Activated T-cell treated with anti-CD3 and anti-CD28 coated beads, Interleukin-2, amount 50 U/mL, for 1 hour (primary cell): ENCODE data around the gene DTD1.

Source experiments
- DNase-seq: peaks from one replicate; pipeline ENCODE4 v3.0.0-alpha.2; 2020

Gene DTD1

GRCh38 chr20:18715564-18715963 is 127.7 kb downstream of the DTD1 start:
- DNase-seq = no peak

GRCh38 chr20:18717062-18717461 is 129.2 kb downstream of the DTD1 start:
- DNase-seq = no peak

DNA sequence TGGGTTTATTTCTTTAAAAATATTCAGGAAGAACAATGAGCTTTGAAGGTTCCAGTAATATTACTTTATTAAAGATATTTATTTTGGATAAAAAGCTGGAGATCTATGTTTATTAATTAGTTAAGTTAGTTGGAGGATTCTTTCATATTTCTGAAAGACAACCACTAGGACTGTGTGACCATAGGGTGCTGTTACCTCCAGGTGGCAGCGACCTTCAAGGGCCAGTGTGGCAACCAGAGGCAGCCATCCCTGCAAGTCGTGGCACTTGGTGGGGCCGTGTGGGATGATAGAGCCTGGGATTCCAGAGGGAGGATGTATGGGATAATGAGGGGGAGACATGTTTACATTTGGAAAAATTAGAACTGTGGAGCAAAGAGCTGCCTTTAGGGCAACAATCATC is 130.3 kb downstream of the DTD1 start:
- no peak for DNase-seq

DNA sequence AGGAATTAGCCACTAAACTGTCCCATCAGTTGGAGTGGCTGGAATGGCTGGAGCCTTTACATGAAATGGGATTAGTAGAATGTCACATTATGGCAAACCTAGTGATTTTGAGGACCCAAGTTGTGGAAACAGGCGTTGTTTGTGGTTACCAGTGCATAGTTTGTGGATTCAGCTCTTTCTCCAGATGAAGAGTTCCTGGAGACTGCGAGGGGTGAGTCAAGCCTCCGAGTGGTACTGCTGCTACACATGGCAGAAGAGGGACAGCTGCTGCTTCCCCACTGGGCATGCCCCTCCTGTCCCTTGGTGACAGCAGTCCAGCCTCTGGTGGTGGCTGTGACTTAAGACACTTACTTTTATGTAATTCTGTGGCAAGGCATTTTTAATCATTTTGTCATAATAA is 131.6 kb downstream of the DTD1 start:
- no peak for DNase-seq

DNA sequence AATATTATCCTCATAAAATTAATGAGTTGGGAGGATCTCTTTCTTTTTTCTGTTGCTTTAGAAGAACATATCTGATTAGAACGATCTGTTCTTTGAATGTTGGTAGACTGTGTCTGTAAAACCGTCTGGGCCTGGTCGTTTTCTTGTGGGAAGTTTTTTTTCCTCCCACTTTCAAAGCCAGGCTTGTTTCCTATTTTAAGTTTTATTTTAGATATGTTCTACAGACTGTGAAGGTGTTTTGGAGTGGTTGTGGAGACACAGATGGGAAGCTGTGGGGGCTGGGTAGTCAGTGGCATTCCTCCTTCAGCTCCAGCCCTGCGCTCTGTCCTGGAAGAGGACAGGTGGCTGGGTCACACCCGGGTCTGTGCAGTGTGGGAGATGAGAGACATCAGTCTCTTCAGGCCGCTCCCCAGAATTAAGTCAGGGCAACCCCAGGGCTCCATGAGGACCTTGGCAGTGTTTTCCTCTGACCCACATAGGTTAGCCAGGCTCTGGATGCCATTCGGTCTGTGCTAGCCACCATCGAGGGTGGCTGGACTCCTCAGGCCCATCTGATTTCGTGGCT is 133.8 kb downstream of the DTD1 start:
- DNase-seq = no peak

- no peak for DNase-seq
These were observed 134.5 kb downstream of the DTD1 start for GRCh38 chr20:18722371-18722770.

- DNase-seq = no peak
These were observed 136.2 kb downstream of the DTD1 start for GRCh38 chr20:18724077-18724476.

GRCh38 chr20:18724788-18725464 is 137.1 kb downstream of the DTD1 start:
- DNase-seq = no peak

GRCh38 chr20:18727032-18727508 is 139.2 kb downstream of the DTD1 start:
- no peak for DNase-seq

GRCh38 chr20:18728165-18728869 is 140.5 kb downstream of the DTD1 start:
- DNase-seq = no peak

DNA sequence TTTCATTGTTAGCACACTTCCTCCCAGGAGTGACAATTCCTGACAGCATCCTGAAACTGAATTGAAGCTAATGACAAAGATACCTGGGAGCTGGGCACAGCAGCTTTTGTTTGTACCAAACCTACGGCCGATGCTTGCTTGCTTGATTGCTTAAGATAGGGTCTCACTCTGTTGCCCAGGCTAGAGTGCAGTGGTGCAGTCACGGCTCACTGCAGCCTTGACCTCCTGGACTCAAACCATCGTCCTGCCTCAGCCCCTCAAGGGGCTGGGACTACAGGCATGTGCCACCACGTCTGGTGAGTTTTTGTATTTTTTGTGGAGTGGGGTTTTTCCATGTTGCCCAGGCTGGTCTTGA is 141.0 kb downstream of the DTD1 start:
- no peak for DNase-seq

DNA sequence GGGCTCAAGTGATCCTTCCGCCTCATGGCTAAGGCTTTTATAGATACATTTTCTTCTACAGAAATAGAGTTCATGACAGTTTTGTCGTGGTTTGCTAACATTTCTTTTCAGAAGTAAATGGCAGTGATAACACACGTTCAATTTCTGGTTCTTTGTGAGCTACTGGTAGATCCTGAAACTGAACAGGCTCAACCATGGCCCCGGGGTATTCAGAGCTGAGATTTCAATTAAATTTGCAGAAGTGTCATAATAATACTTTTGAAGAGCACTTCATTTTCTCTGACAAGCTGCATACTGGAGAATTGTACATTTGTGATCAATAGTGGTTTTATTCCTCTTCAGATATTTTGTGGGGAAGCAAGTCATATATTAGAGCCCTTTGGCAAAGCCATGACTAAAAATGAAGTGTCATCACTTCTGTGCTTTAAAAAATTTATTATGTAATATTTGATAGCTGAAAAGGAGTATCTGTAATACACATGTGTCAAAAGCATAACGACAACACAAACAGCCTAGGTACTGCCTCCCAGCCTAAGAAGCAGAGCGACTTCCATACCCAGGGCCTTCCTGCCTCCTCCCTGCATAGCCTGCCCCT is 141.5 kb downstream of the DTD1 start:
- DNase-seq = no peak

- no peak for DNase-seq
These were observed 144.1 kb downstream of the DTD1 start for GRCh38 chr20:18731940-18732339.

GRCh38 chr20:18734525-18735189 is 146.8 kb downstream of the DTD1 start:
- no peak for DNase-seq

DNA sequence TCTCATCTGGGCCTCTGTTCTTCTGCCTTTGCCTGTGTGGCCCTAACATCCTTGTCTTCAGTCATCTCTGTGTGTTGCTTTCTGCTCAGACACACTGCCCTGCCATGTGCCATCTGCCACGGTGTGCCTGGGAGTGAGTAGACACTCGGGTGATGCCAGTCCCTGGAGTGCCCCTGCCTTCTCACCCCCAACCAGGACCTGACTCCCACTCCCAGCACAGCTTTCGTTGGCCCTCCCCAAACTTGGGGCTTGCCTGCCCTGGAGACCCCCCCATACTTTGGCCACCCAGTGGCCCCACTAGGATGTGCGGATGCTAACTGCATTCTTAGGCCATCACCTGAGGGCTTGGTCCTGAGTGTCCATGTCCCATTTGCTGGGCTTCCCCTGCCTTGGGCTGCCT is 149.3 kb downstream of the DTD1 start:
- DNase-seq = no peak

DNA sequence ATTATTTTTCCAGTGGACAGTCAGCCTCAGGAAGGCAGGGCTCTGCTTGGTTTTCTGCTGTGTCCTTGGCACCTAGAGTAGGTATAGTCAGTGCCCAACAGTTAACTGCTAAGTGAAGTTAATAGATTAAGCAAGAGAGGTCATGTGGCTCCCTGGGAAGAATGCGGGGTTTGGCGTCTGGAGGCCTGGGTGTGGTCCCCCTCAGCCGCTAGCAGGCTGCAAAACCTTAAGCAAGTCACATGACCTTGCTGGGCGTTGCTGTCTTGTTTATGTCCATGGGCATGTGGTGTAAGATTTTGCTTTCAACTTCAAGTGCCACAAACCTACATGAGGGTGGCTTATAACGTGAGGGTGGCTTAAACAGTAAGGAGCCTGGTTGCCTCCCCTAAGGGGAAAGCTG is 150.2 kb downstream of the DTD1 start:
- peak; percentile 22 for DNase-seq

- DNase-seq = no peak
These were observed 151.0 kb downstream of the DTD1 start for GRCh38 chr20:18738888-18739287.

DNA sequence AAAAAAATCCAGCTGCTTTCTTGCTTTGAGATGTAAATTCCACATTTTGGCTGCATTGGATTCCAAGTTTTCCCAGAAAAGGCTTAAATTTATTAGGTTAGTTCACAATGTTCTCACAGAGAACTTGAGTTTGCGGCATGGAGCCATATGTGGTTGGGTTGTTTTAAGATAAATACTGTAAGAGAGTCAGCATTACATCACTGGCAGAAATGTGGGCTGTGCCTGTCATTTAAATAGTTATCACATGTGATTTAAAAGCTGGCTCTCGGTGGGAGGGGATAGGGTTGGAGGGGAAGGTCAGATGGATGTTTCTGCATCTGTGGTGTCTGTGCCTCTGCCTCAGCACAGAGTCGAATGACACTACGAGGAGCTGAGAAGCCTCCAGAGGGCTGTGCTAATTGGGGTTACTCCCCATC is 151.9 kb downstream of the DTD1 start:
- no peak for DNase-seq

DNA sequence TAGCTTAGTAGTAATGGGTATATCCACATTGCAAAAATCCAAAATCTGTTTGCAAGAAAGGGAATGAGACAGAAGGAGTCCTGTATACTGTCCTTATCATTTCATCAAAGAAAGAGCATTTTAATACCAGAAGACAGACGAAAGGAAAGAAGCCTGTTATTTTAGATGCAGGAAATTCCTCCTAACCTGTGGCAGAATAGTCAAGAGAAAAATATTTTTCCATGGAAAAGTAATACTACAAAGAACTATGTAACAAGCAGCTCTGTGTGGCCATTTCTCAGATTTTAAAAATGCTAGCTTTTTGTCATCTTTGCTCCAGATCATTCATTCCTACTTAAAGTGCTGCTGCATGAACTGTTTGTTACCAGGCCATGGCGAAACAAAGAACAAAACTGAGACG is 152.9 kb downstream of the DTD1 start:
- DNase-seq = no peak

DNA sequence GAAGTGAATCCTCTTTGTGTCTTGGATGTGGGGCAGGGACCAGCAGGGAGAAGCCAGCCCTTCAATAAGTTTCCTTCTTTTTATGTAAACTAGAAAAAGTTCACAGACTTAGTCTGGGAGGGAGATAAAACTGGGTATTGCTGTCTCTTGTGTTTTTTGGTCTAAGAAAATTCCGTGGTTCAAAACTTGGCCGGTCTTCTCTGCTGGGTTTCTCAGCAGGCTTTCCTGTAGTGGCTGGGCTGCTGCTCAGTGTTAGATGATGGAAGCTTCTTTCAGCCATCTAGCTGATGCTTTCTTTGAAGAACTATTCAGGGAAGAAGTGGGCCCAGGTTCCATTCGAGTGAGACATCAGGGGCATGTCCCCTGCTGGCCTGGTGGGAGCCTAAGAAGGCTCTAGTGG is 155.0 kb downstream of the DTD1 start:
- no peak for DNase-seq

- no peak for DNase-seq
These were observed 156.0 kb downstream of the DTD1 start for GRCh38 chr20:18743665-18744440.

- no peak for DNase-seq
These were observed 159.2 kb downstream of the DTD1 start for GRCh38 chr20:18747090-18747489.

DNA sequence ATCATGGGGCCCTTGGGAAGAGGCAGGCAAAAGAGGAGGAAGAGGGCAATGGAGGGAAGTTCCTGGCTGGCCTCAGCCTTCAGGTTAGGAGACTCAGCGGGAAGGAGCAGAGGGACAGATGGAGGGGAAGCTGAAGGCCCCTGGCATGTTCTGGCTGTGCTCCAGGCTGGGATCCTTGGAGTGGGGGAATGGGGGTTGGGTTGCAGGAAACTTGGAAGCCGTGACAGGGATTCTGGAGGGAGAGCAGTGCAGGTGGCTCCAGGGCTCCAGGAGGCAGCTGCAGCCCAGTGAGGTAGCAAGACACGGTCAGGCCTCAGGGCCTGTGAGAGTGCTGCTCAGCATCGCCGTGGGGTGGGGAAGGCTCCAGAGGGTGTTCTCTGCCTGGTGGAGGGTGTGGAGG is 161.1 kb downstream of the DTD1 start:
- DNase-seq = no peak
